GM12864 (cell line): Measurements from ENCODE around the gene SNTB2.
A peak's percentile ranks its signal among the peaks of the same experiment; 100 is the strongest.

Source experiments
- DNase-seq: peaks from one replicate; pipeline ENCODE4 v3.0.0-alpha.2; 2011; ENCODE audit warnings: low read depth
- H3K4me3 ChIP-seq: 2 replicates; pipeline ENCODE4 v1.5.1; 2011; ENCODE audit warnings: mild to moderate bottlenecking, low read depth, low read length, control low read depth
- CTCF ChIP-seq: IDR thresholded peaks from 2 replicates; pipeline ENCODE4 v1.5.1; 2011; ENCODE audit warnings: low read depth, mild to moderate bottlenecking, moderate library complexity, low read length, control low read depth, inconsistent platforms; ENCODE audit errors: missing control alignments

Gene SNTB2

DNA sequence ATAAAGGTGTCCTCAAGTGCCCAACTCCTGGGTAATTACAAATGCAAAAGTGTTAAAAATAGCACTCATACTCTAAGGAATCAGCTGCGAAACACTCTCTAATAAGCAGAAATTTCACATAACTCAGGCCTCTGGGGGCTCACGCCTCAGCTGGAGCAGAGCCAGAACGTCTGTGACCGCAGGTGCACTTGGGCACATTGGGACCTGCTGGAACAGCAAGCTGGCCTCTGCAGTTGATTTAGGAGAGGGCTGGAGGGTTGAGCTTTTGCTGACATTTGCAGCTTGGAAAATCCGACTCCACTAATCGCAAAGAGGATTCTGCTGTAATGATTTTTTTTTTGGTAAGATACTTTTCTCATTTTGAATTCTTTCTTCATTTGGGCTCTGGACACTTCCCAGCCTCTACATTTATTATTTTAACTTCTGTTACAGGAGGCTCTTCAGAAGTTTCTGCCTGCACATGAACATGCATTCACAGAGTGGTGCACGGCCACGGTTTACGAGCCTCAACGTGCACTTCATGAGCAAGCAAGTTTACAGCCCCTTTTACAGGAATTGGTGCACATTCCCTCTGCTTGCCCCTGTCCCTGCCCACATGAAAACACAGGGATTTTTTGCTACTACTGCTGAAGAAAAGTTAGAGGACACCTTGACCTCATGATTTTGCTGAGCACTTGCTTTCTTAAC, 4.1 kb upstream of the SNTB2 start:
- H3K4me3 ChIP-seq = no peak overlapping the region
- no peak for DNase-seq
- no peak for TF ChIP-seq CTCF

GRCh38 chr16:69187446-69188235, 677 bp downstream of the SNTB2 start:
- DNase-seq = no peak
- H3K4me3 ChIP-seq = peak overlapping the region; percentile 78
- no peak for TF ChIP-seq CTCF

GRCh38 chr16:69188236-69188549, 1.2 kb downstream of the SNTB2 start:
- TF ChIP-seq CTCF = no peak
- no peak for DNase-seq
- peak overlapping the region; percentile 78 for H3K4me3 ChIP-seq

GRCh38 chr16:69188716-69189115, 1.8 kb downstream of the SNTB2 start:
- TF ChIP-seq CTCF = no peak
- no peak for DNase-seq
- peak overlapping the region; percentile 78 for H3K4me3 ChIP-seq

- DNase-seq = no peak
- no peak overlapping the region for H3K4me3 ChIP-seq
- no peak for TF ChIP-seq CTCF
Measured at GRCh38 chr16:69190046-69190588, 3.2 kb downstream of the SNTB2 start.

DNA sequence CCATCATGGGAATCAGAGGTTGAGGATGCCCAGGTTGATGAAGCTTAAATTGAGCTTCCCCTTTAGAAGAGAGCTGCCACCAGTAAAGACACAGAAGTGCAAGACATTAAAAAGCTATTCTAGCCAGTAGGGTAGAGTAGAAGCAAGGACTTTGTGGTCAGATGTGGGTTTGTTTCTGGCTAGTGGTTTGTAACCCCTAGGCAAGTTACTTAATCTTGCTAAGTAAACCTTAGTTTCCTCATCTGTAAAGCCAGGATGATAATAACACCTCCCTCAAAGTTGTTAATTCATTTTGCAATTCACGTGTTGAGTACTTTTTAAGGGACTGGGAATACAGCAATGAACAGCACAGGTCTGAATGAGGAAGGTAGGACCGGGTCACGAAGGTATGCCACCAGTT, 3.6 kb downstream of the SNTB2 start:
- TF ChIP-seq CTCF = no peak
- H3K4me3 ChIP-seq = no peak overlapping the region
- no peak for DNase-seq
